H1 (cell line): ENCODE results near the gene TMEM63A. TPM values are rescaled to one million over a fixed set of nuclear protein-coding genes. Genes with fewer than 3 reads are reported as not detected.

ENCODE experiments used
- CTCF ChIA-PET: fragments of 300-600 bp; sonication (Branson Sonifier 250); formaldehyde crosslinking; loops from one replicate; lab custom pipeline; 2021; ENCODE audit not compliant: partially characterized antibody; lab: Charles Lee
- POLR2A ChIA-PET: fragments of 300-600 bp; sonication (Branson Sonifier 250); formaldehyde crosslinking; loops from one replicate; lab custom pipeline; 2021; ENCODE audit warnings: inconsistent platforms; ENCODE audit not compliant: partially characterized antibody; lab: Charles Lee
- DNase-seq, 2 experiments: peaks; one replicate each; pipeline versions ENCODE4 v3.0.0 to v3.0.0-alpha.2; 2010 to 2022; ENCODE audit warnings: low spot score in 2 of 2, low read depth in 1 of 2, mixed read lengths in 1 of 2
- FAIRE-seq: peaks from 2 replicates; lab custom pipeline; 2011; peaks lifted over from hg19 to GRCh38; lab: Jason Lieb, UNC
- H2AFZ ChIP-seq: 2 replicates; pipeline ENCODE4 v1.8.1; 2012; ENCODE audit warnings: low read length, inconsistent platforms
- H2AK5ac ChIP-seq: 2 replicates; pipeline ENCODE4 v1.6.1; 2013; ENCODE audit warnings: low read depth, low read length
- H2BK120ac ChIP-seq: replicated peaks from 2 replicates; pipeline ENCODE3; 2013; ENCODE audit warnings: low read depth, low read length, inconsistent platforms
- H2BK12ac ChIP-seq: 2 replicates; pipeline ENCODE4 v1.6.1; 2013; ENCODE audit warnings: low read depth, low read length
- H2BK15ac ChIP-seq: 2 replicates; pipeline ENCODE4 v1.6.1; 2013; ENCODE audit warnings: low read length
- H2BK20ac ChIP-seq: 2 replicates; pipeline ENCODE4 v1.6.1; 2013; ENCODE audit warnings: low read length
- H2BK5ac ChIP-seq: 2 replicates; pipeline ENCODE4 v1.6.1; 2013; ENCODE audit warnings: low read depth, low read length
- H3K14ac ChIP-seq: 2 replicates; pipeline ENCODE4 v1.6.1; 2013; ENCODE audit warnings: inconsistent platforms; ENCODE audit not compliant: insufficient read length
- H3K18ac ChIP-seq: 2 replicates; pipeline ENCODE4 v1.6.1; 2013; ENCODE audit warnings: low read length; ENCODE audit errors: extremely low read depth
- H3K23ac ChIP-seq: 2 replicates; pipeline ENCODE4 v1.6.1; 2013; ENCODE audit warnings: inconsistent platforms; ENCODE audit not compliant: insufficient read length
- H3K23me2 ChIP-seq: 2 replicates; pipeline ENCODE4 v1.6.1; 2013; ENCODE audit warnings: low read depth, low read length
- H3K27ac ChIP-seq: 2 replicates; pipeline ENCODE4 v1.6.1; 2011; ENCODE audit warnings: low read depth, low read length, inconsistent platforms
- H3K27me3 ChIP-seq, 4 experiments: replicated peaks in 1 of 4; 1 replicate in 1 of 4; 2 replicates in 3 of 4; pipeline versions ENCODE4 v1.6.1 to v1.8.1; 2011 to 2013; ENCODE audit warnings: low read length in 3 of 4, mild to moderate bottlenecking in 3 of 4, inconsistent platforms in 2 of 4, mixed read lengths in 2 of 4, moderate library complexity in 1 of 4; ENCODE audit not compliant: control insufficient read depth in 3 of 4, insufficient read depth in 3 of 4; ENCODE audit errors: extremely low read depth in 1 of 4
- H3K36me3 ChIP-seq, 4 experiments: 2 replicates each; pipeline versions ENCODE4 v1.6.1 to v1.8.1; 2011 to 2013; ENCODE audit warnings: mild to moderate bottlenecking in 4 of 4, low read length in 3 of 4, moderate library complexity in 2 of 4, control low read depth in 1 of 4, inconsistent platforms in 1 of 4; ENCODE audit not compliant: insufficient read depth in 4 of 4, control insufficient read depth in 2 of 4
- H3K4ac ChIP-seq: replicated peaks from 2 replicates; pipeline ENCODE3; 2013; ENCODE audit warnings: low read length, low read depth, mixed read lengths, inconsistent platforms; ENCODE audit not compliant: insufficient read length
- H3K4me1 ChIP-seq, 4 experiments: replicated peaks in 1 of 4; 1 replicate in 1 of 4; 2 replicates in 3 of 4; pipeline versions ENCODE4 v1.6.1 to v1.8.1; 2011 to 2013; ENCODE audit warnings: low read length in 3 of 4, inconsistent platforms in 2 of 4, mixed read lengths in 1 of 4; ENCODE audit not compliant: insufficient read depth in 4 of 4, control insufficient read depth in 3 of 4
- H3K4me2 ChIP-seq, 2 experiments: 2 replicates each; pipeline versions ENCODE4 v1.6.1 to v1.8.1; 2011 to 2013; ENCODE audit warnings: low read depth in 2 of 2, low read length in 2 of 2, control low read depth in 1 of 2, inconsistent platforms in 1 of 2, mild to moderate bottlenecking in 1 of 2; ENCODE audit not compliant: insufficient read depth in 1 of 2
- H3K4me3 ChIP-seq, 4 experiments: fragments of 200-600, 300-600 bp in 1 of 4; sonication (generic), shearing (Covaris generic), sonication (Bioruptor Twin) in 1 of 4; 2 replicates each; pipeline versions ENCODE4 v1.5.1 to v1.8.1; 2011 to 2016; ENCODE audit warnings: low read length in 4 of 4, low read depth in 3 of 4, control low read depth in 2 of 4, inconsistent platforms in 2 of 4, mild to moderate bottlenecking in 2 of 4, mixed read lengths in 1 of 4, moderate library complexity in 1 of 4; ENCODE audit not compliant: insufficient read depth in 2 of 4; ENCODE audit errors: extremely low read depth in 1 of 4
- H3K56ac ChIP-seq: replicated peaks from 2 replicates; pipeline ENCODE3; 2013; ENCODE audit warnings: low read depth, mild to moderate bottlenecking, mixed read lengths, low read length, inconsistent platforms; ENCODE audit not compliant: insufficient read length
- H3K79me1 ChIP-seq: 2 replicates; pipeline ENCODE4 v1.6.1; 2013; ENCODE audit warnings: low read depth, low read length, control low read depth
- H3K79me2 ChIP-seq, 2 experiments: 2 replicates each; pipeline versions ENCODE4 v1.6.1 to v1.8.1; 2012 to 2013; ENCODE audit warnings: low read length in 2 of 2, mild to moderate bottlenecking in 2 of 2, inconsistent platforms in 1 of 2; ENCODE audit not compliant: insufficient read depth in 2 of 2, control insufficient read depth in 1 of 2
- H3K9ac ChIP-seq, 4 experiments: replicated peaks in 1 of 4; 1 replicate in 1 of 4; 2 replicates in 3 of 4; pipeline versions ENCODE4 v1.6.1 to v1.8.1; 2011 to 2013; ENCODE audit warnings: low read depth in 3 of 4, low read length in 3 of 4, control low read depth in 2 of 4, mild to moderate bottlenecking in 2 of 4, moderate library complexity in 2 of 4, inconsistent platforms in 1 of 4; ENCODE audit errors: extremely low read depth in 1 of 4
- H3K9me3 ChIP-seq, 2 experiments: 2 replicates each; pipeline versions ENCODE4 v1.6.1 to v1.8.1; 2012 to 2013; ENCODE audit warnings: mild to moderate bottlenecking in 2 of 2, moderate library complexity in 2 of 2, control low read depth in 1 of 2, inconsistent platforms in 1 of 2, low read depth in 1 of 2, low read length in 1 of 2, mixed read lengths in 1 of 2; ENCODE audit not compliant: insufficient read depth in 2 of 2
- H4K20me1 ChIP-seq, 2 experiments: replicated peaks in 1 of 2; 2 replicates each; pipeline versions ENCODE3 to v1.8.1; 2011 to 2013; ENCODE audit warnings: inconsistent platforms in 2 of 2, low read length in 2 of 2, mild to moderate bottlenecking in 1 of 2; ENCODE audit not compliant: insufficient read depth in 2 of 2, control insufficient read depth in 1 of 2
- H4K5ac ChIP-seq: 2 replicates; pipeline ENCODE4 v1.6.1; 2013; ENCODE audit warnings: low read length, low read depth, mixed read lengths, inconsistent platforms; ENCODE audit not compliant: insufficient read length
- H4K8ac ChIP-seq: 2 replicates; pipeline ENCODE4 v1.8.0; 2013; ENCODE audit warnings: mild to moderate bottlenecking, moderate library complexity, low read length, inconsistent platforms; ENCODE audit not compliant: insufficient read depth; ENCODE audit errors: extremely low read depth
- H4K91ac ChIP-seq: replicated peaks from 2 replicates; pipeline ENCODE3; 2013; ENCODE audit warnings: low read length, mixed read lengths, inconsistent platforms; ENCODE audit not compliant: insufficient read length
- JUN ChIP-seq: IDR thresholded peaks from 2 replicates; pipeline ENCODE4 v1.6.1; 2011; ENCODE audit warnings: low read depth, mild to moderate bottlenecking, improper control_type of control experiment, low read length
- NANOG ChIP-seq: IDR thresholded peaks from 2 replicates; pipeline ENCODE4 v1.6.1; 2011; ENCODE audit warnings: low read length, low read depth, mild to moderate bottlenecking, inconsistent platforms; ENCODE audit not compliant: insufficient read depth, poor library complexity, severe bottlenecking
- TBP ChIP-seq: IDR thresholded peaks from 2 replicates; pipeline ENCODE4 v1.6.1; 2011; ENCODE audit warnings: low read depth, low read length, improper control_type of control experiment
- WGBS, 2 experiments: shearing (Covaris generic) in 1 of 2; methylation state at CpG; one replicate each; pipeline versions ENCODE4 v1.1.6 to v1.1.7; 2013 to 2015; ENCODE audit warnings: low lambda C conversion rate in 2 of 2, mixed read lengths in 2 of 2, inconsistent platforms in 1 of 2, low coverage in 1 of 2, missing lambda C conversion rate in 1 of 2; ENCODE audit not compliant: insufficient replicate concordance in 2 of 2, insufficient coverage in 1 of 2, insufficient read length in 1 of 2; ENCODE audit errors: extremely low coverage in 1 of 2, missing lambda C conversion rate in 1 of 2; 5-methylcytosine and 5-hydroxymethylcytosine counted together
- polyA plus RNA-seq, 7 experiments: library from polyadenylated mRNA; depleted of rRNA in 3 of 7; stranded (reverse) in 5 of 7; unstranded in 2 of 7; fragments of >200 nt in 5 of 7; fragments of 200-250 nt in 2 of 7; gene quantifications; 1 replicate in 5 of 7; 2 replicates in 1 of 7; 4 replicates in 1 of 7; pipeline versions ENCODE4 v1.2.1 to v1.2.3, GENCODE V29; 2011 to 2013; ENCODE audit warnings: missing spikeins in 2 of 7, mixed read lengths in 2 of 7
- total RNA-seq: library from RNA; stranded (reverse); fragmentation: NEBNext Ultra II Directional; extraction: Animal tissue kit (Norgen Biotek cat#: 25700); gene quantifications from 2 replicates; pipeline ENCODE4 v1.2.1, GENCODE V29; 2021

The TMEM63A gene
- total and polyA plus RNA-seq, 2 of the 8 experiments (the other 6 are each of a cell fraction or from before 2014, with no cell fraction given) = 26.1 to 55.4 TPM

GRCh38 chr1:225883616-225884265 lies 1.6 kb upstream of the TMEM63A start:
- Histone ChIP-seq H3K9ac (no peak overlapping the region), H2BK15ac (no peak overlapping the region), H4K20me1 (peaks cover 2 to 6% of the 10 kb centered on the region in 2 experiments), H3K4me2 (peak overlapping the region in 1 of 2 experiments; percentile 76; a peak in 1 of 4 replicates), H3K18ac (no peak overlapping the region), H2BK12ac (peak overlapping the region; percentile 30; the same call in 1 of the 2 replicates), H4K91ac (no peak overlapping the region), H4K8ac (no peak overlapping the region), H2BK20ac (0 out of 2 replicates have a peak overlapping the region, but pooled peaks have one; percentile 55), H3K27me3 (peaks cover 0 to 21% (median 10%) of the 10 kb centered on the region in 4 experiments; a peak in 5 of 7 replicates), H4K5ac (no peak overlapping the region), H2AK5ac (no peak overlapping the region), H2AFZ (no peak overlapping the region), H3K23ac (no peak overlapping the region), H3K56ac (no peak overlapping the region), H3K79me1 (peaks cover 12% of the 10 kb centered on the region; the same call in 1 of the 2 replicates), H3K4me1 (peaks cover 9 to 30% (median 21%) of the 10 kb centered on the region in 4 experiments), H3K23me2 (peaks cover 9% of the 10 kb centered on the region; the same call in 1 of the 2 replicates), H3K4me3 (no peak overlapping the region), H3K4ac (no peak overlapping the region), H3K9me3 (no peaks in the 10 kb centered on the region), H2BK120ac (no peak overlapping the region), H3K14ac (no peak overlapping the region), H2BK5ac (no peak overlapping the region), H3K36me3 (no peaks in the 10 kb centered on the region), H3K27ac (no peak overlapping the region), H3K79me2 (peaks cover 0 to 13% of the 10 kb centered on the region in 2 experiments; a peak in 2 of 4 replicates)
- ChIA-PET CTCF (interaction anchor here (0.8 to 21.3 kb wide), 10 partner anchors 6 to 415 kb away, joined by 3 to 406 read pairs (median 4); partner anchors contain the start of genes PYCR2 and SRP9), POLR2A (interaction anchor here (0.7 to 4.9 kb wide), 5 partner anchors 14 to 105 kb away, joined by 3 to 63 read pairs (median 18); partner anchors contain the start of gene SRP9)
- no peak for FAIRE-seq
- 82% methylated on average over 10 of the region's 11 CpGs; no CpG with 5 or more reads in 1 of the 2 experiments for whole genome bisulfite sequencing, 2 experiments
- no peak for DNase-seq
- TF ChIP-seq TBP (no peak), NANOG (no peak), JUN (no peak)
